GM10266 (cell line): ENCODE data around the gene ZNF844.

Experiments used
- DNase-seq: peaks from one replicate; pipeline ENCODE4 v3.0.0; 2012; ENCODE audit errors: extremely low spot score
- TF ChIP-seq, protein P1 (sequence below): IDR thresholded peaks from 2 replicates; pipeline ENCODE4 v1.5.1; 2012; ENCODE audit warnings: mild to moderate bottlenecking, low read depth; ENCODE audit not compliant: control insufficient read depth, insufficient read depth; ENCODE audit errors: missing control alignments

ZNF844 gene

DNA sequence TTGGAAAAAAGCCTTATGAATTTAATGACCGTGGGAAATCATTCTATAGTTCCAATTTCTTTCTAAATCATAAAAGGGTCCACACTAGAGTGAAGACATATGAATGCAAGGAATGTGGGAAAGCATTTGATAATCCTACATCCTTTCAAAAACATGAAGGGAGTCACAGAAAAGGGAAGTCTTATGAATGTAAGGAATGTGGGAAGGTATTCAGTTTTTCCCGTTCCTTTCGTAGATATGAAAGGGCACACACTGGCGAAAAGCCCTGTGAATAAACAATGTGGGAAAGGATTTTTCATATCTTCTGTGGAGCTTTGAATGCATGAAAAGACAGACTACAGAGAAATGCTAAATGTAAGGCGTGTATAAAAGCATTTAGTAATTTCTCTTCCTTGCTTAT lies 48.6 kb downstream of the ZNF844 start:
- TF ChIP-seq, protein P1, sequence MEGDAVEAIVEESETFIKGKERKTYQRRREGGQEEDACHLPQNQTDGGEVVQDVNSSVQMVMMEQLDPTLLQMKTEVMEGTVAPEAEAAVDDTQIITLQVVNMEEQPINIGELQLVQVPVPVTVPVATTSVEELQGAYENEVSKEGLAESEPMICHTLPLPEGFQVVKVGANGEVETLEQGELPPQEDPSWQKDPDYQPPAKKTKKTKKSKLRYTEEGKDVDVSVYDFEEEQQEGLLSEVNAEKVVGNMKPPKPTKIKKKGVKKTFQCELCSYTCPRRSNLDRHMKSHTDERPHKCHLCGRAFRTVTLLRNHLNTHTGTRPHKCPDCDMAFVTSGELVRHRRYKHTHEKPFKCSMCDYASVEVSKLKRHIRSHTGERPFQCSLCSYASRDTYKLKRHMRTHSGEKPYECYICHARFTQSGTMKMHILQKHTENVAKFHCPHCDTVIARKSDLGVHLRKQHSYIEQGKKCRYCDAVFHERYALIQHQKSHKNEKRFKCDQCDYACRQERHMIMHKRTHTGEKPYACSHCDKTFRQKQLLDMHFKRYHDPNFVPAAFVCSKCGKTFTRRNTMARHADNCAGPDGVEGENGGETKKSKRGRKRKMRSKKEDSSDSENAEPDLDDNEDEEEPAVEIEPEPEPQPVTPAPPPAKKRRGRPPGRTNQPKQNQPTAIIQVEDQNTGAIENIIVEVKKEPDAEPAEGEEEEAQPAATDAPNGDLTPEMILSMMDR, result no peak
- DNase-seq, result no peak

DNA sequence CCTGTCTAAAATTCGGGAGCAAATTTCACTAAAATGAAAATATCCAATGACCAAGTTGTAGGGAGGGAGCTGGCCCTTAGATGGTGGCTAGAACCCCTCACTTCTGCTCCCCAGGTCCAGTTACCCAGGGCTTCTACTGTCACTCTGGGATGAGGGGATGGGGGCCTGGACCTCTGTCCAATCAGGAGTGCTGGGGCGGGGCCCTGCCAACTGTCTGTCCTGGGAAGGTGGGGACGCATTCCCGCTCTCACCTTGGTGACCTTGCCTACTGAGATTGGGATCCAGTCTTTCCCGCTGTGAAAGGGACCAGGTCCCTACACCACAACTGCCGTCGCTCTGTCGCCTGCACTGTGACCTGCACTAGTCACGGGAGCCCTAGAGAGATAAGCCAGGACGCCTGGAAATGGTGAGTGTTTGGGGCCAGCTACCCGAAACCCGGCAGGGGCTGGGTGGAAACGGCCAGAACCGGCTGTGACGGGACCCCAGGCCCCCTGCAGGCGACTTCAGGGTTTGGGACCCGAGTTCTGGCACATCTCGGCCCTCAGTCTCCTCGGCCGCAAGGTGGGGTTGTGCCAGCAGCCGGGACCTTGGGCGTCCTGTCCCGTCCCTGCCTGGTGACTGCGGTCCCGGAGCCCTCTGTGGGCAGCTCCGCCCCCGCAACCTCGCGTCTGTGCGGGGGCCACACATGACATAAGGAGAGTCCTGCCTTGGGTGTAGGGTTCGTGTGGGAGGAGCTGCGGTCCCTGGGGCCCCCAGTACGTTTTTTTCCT lies 52.9 kb downstream of the ZNF844 start:
- no peak for DNase-seq
- TF ChIP-seq, protein P1, result no peak

DNA sequence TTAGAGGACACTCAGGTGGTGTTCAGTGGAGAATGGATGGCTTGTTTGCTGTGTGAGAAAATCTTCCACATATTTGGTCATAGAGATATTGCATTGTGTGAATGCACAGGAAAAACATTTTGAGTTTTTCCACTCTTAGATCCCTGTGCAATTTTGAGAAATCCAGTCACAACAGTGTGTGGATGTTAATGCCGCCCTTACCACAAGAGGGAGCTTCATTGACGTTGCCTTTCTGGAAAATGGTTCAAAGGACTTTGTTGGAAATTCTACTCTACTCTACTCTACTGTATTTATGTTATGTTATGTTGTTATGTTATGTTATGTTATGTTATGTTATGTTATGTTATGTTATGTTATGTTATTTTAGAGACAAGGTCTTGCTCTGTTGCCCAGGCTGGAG lies 62.2 kb downstream of the ZNF844 start:
- DNase-seq, result no peak

More for the DNA sequence above, 62.2 kb downstream of the ZNF844 start:
- TF ChIP-seq, protein P1, result peak; percentile 5
